WTC11 (cell line): ENCODE measurements around the gene DNAJC10. TPM values are rescaled to one million over a fixed set of nuclear protein-coding genes. Genes with fewer than 3 reads are reported as not detected.
"Not testable (repeated sequence)": the region's sequence is repeated elsewhere in the genome, so short reads cannot be mapped to it uniquely, and the experiment has no call there.

Experiments
- ATAC-seq: fragments of 200-7000 bp; cut with Tn5 transposase; 2 replicates; pipeline ENCODE4 v1.10.0; 2021; ENCODE audit warnings: mild to moderate bottlenecking, moderate library complexity
- CTCF ChIA-PET: fragments of 300-600 bp; sonication (Branson Sonifier 250); formaldehyde crosslinking; loops from one replicate; lab custom pipeline; 2021; ENCODE audit warnings: antibody characterized with exemption; lab: Charles Lee
- POLR2A ChIA-PET: fragments of 350-600 bp; sonication (Branson Sonifier 250); formaldehyde crosslinking; loops from one replicate; lab custom pipeline; 2021; ENCODE audit warnings: antibody characterized with exemption; lab: Charles Lee
- DNase-seq: peaks from one replicate; pipeline ENCODE4 v3.0.0; 2021; ENCODE audit warnings: low spot score
- H3K27ac Mint-ChIP-seq: 2 replicates; pipeline ENCODE4 v1.8.0; 2021; ENCODE audit warnings: mixed read lengths
- H3K27me3 Mint-ChIP-seq: 2 replicates; pipeline ENCODE4 v1.8.0; 2021; ENCODE audit warnings: low read depth, mild to moderate bottlenecking, moderate library complexity, mixed read lengths
- H3K36me3 Mint-ChIP-seq: 2 replicates; pipeline ENCODE4 v1.8.0; 2021; ENCODE audit warnings: mixed read lengths
- H3K4me1 Mint-ChIP-seq: 2 replicates; pipeline ENCODE4 v1.8.0; 2022; ENCODE audit warnings: mixed read lengths
- H3K4me3 Mint-ChIP-seq: 2 replicates; pipeline ENCODE4 v1.8.0; 2021; ENCODE audit warnings: mild to moderate bottlenecking, moderate library complexity, mixed read lengths
- H3K9me3 Mint-ChIP-seq: 2 replicates; pipeline ENCODE4 v1.8.0; 2021; ENCODE audit warnings: mixed read lengths
- ATF2 ChIP-seq: sonication (generic); formaldehyde crosslinking; IDR thresholded peaks from 2 replicates; pipeline ENCODE4 v1.8.1; 2022; ENCODE audit warnings: low read depth, missing genetic modification reagents, borderline replicate concordance
- CBFB ChIP-seq: sonication (generic); formaldehyde crosslinking; IDR thresholded peaks from 2 replicates; pipeline ENCODE4 v1.8.1; 2022; ENCODE audit warnings: mild to moderate bottlenecking, low read depth, missing genetic modification reagents
- CREM ChIP-seq: sonication (generic); formaldehyde crosslinking; IDR thresholded peaks from 2 replicates; pipeline ENCODE4 v1.8.1; 2022; ENCODE audit warnings: mild to moderate bottlenecking, missing genetic modification reagents, moderate library complexity
- ELF4 ChIP-seq: sonication (generic); formaldehyde crosslinking; IDR thresholded peaks from 2 replicates; pipeline ENCODE4 v1.8.1; 2022; ENCODE audit warnings: low read depth, mild to moderate bottlenecking, moderate library complexity, missing genetic modification reagents
- MLX ChIP-seq: sonication (generic); formaldehyde crosslinking; IDR thresholded peaks from 2 replicates; pipeline ENCODE4 v1.8.1; 2023; ENCODE audit warnings: mild to moderate bottlenecking, missing genetic modification reagents, moderate library complexity
- MYBL2 ChIP-seq: sonication (generic); formaldehyde crosslinking; IDR thresholded peaks from 2 replicates; pipeline ENCODE4 v1.8.1; 2023; ENCODE audit warnings: mild to moderate bottlenecking, moderate library complexity, missing genetic modification reagents
- SP1 ChIP-seq: sonication (generic); formaldehyde crosslinking; conservative IDR thresholded peaks from 2 replicates; pipeline ENCODE4 v1.8.1; 2022; ENCODE audit warnings: missing genetic modification reagents
- TP53 ChIP-seq: sonication (generic); formaldehyde crosslinking; IDR thresholded peaks from 2 replicates; pipeline ENCODE4 v1.8.1; 2023; ENCODE audit warnings: mild to moderate bottlenecking, missing genetic modification reagents
- ZBTB43 ChIP-seq: sonication (generic); formaldehyde crosslinking; IDR thresholded peaks from 2 replicates; pipeline ENCODE4 v1.8.1; 2023; ENCODE audit warnings: mild to moderate bottlenecking, missing genetic modification reagents
- ZNF121 ChIP-seq: sonication (generic); formaldehyde crosslinking; IDR thresholded peaks from 2 replicates; pipeline ENCODE4 v1.8.0; 2023; ENCODE audit warnings: missing genetic modification reagents
- total RNA-seq: library from RNA; stranded (reverse); gene quantifications from 3 replicates; pipeline ENCODE4 v1.2.3, GENCODE V29; 2021
- TF ChIP-seq, protein P1 (sequence below): fragments of 200-600 bp; IDR thresholded peaks from 2 replicates; pipeline ENCODE4 v1.8.0; 2022; ENCODE audit warnings: antibody characterized with exemption

Gene DNAJC10
- total RNA-seq, 1 experiment from 2014 or later = 109 TPM

- POLR2A ChIA-PET = no interaction called here
- Mint-ChIP-seq H3K4me1 (peaks cover 2% of the 10 kb centered on the region), H3K36me3 (peaks cover 55% of the 10 kb centered on the region)
These were observed 51.5 kb downstream of the DNAJC10 start for GRCh38 chr2:182767578-182767977.

GRCh38 chr2:182768950-182769349 lies 52.9 kb downstream of the DNAJC10 start:
- H3K4me3 Mint-ChIP-seq, CTCF ChIA-PET, H3K4me1 Mint-ChIP-seq, POLR2A ChIA-PET, H3K27me3 Mint-ChIP-seq, H3K27ac Mint-ChIP-seq, ATAC-seq, DNase-seq: not testable (repeated sequence)
- Mint-ChIP-seq H3K9me3 (peaks cover 46% of the 10 kb centered on the region), H3K36me3 (peaks cover 67% of the 10 kb centered on the region)

More at GRCh38 chr2:182767578-182767977, 51.5 kb downstream of the DNAJC10 start:
- H3K9me3 Mint-ChIP-seq = peaks cover 43% of the 10 kb centered on the region
- no peak overlapping the region for H3K4me3 Mint-ChIP-seq
- H3K27me3 Mint-ChIP-seq = no peaks in the 10 kb centered on the region
- no peak overlapping the region for H3K27ac Mint-ChIP-seq
- peak; percentile 83 for ATAC-seq
- no peak for DNase-seq
- TF ChIP-seq, protein P1, sequence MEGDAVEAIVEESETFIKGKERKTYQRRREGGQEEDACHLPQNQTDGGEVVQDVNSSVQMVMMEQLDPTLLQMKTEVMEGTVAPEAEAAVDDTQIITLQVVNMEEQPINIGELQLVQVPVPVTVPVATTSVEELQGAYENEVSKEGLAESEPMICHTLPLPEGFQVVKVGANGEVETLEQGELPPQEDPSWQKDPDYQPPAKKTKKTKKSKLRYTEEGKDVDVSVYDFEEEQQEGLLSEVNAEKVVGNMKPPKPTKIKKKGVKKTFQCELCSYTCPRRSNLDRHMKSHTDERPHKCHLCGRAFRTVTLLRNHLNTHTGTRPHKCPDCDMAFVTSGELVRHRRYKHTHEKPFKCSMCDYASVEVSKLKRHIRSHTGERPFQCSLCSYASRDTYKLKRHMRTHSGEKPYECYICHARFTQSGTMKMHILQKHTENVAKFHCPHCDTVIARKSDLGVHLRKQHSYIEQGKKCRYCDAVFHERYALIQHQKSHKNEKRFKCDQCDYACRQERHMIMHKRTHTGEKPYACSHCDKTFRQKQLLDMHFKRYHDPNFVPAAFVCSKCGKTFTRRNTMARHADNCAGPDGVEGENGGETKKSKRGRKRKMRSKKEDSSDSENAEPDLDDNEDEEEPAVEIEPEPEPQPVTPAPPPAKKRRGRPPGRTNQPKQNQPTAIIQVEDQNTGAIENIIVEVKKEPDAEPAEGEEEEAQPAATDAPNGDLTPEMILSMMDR = peak; percentile 27; the same call in 1 of the 2 replicates
- TF ChIP-seq MLX (CRISPR knock-in tag) = no peak
- CTCF ChIA-PET = interaction anchor here (0.6 to 3.0 kb wide), 24 partner anchors 9 to 259 kb away, joined by 3 to 36 read pairs (median 4); partner anchors contain the start of genes DNAJC10 and FRZB

DNA sequence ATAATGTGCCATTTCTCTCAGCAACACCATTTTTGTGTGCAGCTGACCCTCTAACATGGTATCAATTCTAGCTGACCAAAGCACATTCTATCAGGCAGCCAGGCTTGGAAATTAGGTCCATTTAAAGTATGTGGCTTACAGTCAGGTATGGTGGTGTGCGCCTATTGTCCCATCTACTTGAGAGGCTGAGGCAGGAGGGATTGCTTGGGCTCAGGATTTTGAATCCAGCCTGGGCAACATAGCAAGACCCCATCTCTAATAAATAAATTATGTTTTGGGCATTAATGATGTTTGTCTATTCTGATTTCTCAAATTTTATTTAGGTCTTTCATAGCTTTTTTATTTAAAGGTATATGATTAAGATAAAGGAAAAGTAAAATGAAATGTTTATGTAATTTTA lies 63.3 kb downstream of the DNAJC10 start:
- CTCF ChIA-PET = interaction anchor here (1.1 to 2.3 kb wide), 2 partner anchors 12 to 201 kb away, joined by 4 to 9 read pairs; no protein-coding TSS in a partner anchor
- Mint-ChIP-seq H3K27ac (no peak overlapping the region), H3K27me3 (no peaks in the 10 kb centered on the region), H3K36me3 (peaks cover 31% of the 10 kb centered on the region), H3K4me1 (peaks cover 3% of the 10 kb centered on the region; the same call in 1 of the 2 replicates), H3K4me3 (no peak overlapping the region), H3K9me3 (peaks cover 12% of the 10 kb centered on the region)
- POLR2A ChIA-PET = no interaction called here
- DNase-seq (no peak), ATAC-seq (no peak)
- TF ChIP-seq SP1 = no peak
- TF ChIP-seq MYBL2 (CRISPR knock-in tag) = no peak
- TF ChIP-seq ZBTB43 (CRISPR knock-in tag) = no peak
- no peak for TF ChIP-seq CREM (CRISPR knock-in tag)
- peak; percentile 89 for TF ChIP-seq ZNF121 (CRISPR knock-in tag)
- TF ChIP-seq ELF4 (CRISPR knock-in tag) = no peak
- no peak for TF ChIP-seq TP53 (CRISPR knock-in tag)
- no peak for TF ChIP-seq ATF2
- no peak for TF ChIP-seq CBFB (CRISPR knock-in tag)
- TF ChIP-seq, all 79 proteins: peak for 1

DNA sequence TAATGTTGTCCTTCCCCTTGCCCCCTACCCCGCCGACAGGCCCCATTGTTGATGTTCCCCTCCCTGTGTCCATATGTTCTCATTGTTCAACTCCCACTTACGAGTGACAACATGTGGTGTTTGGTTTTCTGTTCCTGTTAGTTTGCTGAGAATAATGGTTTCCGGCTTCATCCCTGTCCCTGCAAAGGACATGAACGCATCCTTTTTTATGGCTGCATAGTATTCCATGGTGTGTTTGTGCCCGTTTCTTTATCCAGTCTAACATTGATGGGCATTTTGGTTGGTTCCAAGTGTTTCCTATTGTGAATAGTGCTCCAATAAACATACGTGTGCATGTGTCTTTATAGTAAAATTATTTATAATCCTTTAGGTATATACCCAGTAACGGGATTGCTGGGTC lies 65.0 kb downstream of the DNAJC10 start:
- H3K27me3 Mint-ChIP-seq, H3K4me3 Mint-ChIP-seq, CTCF ChIA-PET, H3K27ac Mint-ChIP-seq, ATAC-seq, H3K4me1 Mint-ChIP-seq, DNase-seq, POLR2A ChIA-PET: not testable (repeated sequence)
- Mint-ChIP-seq H3K9me3 (peaks cover 12% of the 10 kb centered on the region), H3K36me3 (peaks cover 29% of the 10 kb centered on the region)

- H3K4me3 Mint-ChIP-seq, H3K27me3 Mint-ChIP-seq, POLR2A ChIA-PET, H3K4me1 Mint-ChIP-seq, DNase-seq, ATAC-seq: not testable (repeated sequence)
- peak overlapping the region; percentile 31 for H3K27ac Mint-ChIP-seq
- H3K36me3 Mint-ChIP-seq = peaks cover 29% of the 10 kb centered on the region
- H3K9me3 Mint-ChIP-seq = peaks cover 12% of the 10 kb centered on the region
- CTCF ChIA-PET = interaction anchor here (3.6 to 4.4 kb wide), 2 partner anchors 86 to 197 kb away, joined by 20 to 37 read pairs; partner anchors contain the start of gene FRZB
These were observed 66.6 kb downstream of the DNAJC10 start for GRCh38 chr2:182782686-182783085.
